ENCODE results near the gene CREB3L4.

CREB3L4 gene, protein sequence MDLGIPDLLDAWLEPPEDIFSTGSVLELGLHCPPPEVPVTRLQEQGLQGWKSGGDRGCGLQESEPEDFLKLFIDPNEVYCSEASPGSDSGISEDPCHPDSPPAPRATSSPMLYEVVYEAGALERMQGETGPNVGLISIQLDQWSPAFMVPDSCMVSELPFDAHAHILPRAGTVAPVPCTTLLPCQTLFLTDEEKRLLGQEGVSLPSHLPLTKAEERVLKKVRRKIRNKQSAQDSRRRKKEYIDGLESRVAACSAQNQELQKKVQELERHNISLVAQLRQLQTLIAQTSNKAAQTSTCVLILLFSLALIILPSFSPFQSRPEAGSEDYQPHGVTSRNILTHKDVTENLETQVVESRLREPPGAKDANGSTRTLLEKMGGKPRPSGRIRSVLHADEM

DNA sequence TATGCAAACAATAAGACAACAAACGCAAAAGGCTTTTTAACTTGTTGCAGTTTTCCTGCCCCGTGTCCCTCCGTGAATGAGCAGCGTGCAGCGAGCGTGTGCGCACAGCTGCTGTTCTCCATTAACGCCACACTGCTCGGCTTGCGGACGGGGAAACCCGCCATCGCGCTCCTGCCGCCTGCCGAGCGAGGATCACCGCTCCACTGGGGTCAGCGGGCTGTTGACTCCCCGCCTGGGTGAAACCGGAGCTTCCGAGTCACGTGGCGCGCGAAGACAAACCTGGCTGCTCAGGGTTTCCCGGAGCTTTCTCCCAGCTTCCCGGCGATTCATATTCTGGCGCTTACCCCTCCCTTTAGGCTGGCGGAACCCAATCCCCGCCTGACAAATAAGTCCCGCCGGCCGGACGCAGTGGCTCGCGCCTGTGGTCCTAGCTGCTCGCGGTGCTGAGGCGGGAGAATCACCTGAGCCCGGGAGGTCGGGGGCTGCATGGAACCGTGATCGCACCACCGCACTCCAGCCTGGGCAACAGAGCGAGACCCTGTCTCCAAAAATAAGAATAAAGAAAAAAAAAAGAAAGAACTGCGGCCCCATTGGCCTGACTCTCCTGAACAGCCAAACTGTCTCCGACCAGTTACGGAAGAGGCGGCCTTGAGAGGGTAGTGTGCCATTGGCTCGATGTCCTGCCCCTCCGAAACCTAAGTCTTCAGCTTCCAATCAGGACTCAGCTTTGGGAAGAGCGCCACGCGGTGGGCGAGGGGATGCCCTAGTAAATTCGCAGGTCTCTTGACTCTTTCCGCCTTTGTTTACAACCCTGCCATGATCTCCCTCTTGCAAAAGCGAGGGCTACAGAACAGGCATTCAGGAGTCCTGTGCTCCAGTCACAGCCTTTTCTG, at the start of gene CREB3L4:
TSS of gene CREB3L4 (plus strand) at position 796 of the 893 bp plus-strand sequence. CDS start 624 bp downstream, outside the sequence.
- DNase-seq (ENCODE audit: low read depth): peak; percentile 76

DNA sequence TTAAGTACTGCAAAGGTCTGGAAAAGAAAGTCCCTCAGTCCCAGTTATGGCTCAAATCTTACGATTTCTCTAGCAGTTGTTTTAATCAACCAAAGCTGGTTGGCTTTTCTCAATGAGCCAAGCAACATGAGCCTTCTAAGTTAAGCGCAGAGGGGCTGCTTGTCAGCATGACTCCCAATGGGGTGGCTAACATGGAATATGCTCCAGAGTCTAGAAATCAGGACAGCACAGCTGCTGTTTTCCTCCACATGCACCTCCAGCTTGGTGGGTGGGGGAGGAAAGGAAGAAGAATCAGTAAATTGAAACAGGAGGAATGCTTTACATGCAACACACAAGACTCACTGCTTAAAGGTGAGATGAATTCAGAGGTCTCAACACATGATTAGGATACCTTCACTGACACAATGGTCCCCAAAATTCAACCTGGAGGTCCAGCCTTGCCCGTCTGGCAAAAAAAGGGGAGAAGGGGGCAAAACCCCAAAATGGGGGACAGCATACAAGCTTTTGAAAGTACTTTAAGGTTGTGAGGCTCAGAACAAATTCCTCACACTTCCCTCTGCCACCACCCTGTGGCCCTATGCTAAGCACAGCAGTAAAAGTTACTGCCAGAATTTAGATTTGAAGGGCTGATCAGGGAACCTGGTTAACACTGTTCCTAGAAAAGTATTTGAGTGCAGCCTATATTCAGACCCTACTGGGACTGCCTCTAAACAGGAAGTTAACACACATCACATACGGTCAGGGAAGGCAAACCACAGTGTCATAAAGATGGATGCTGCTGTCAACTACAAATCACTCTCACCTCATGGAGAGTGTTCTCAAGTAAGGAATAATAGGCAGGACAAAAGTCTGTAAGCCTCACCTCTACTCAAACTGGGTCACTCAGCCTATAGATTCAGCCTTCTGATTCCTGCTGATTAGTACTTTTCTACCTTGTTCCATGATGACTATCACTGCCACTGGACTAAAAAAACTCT, 47.5 kb upstream of the CREB3L4 start:
- no peak for DNase-seq (ENCODE audit: low read depth)

DNA sequence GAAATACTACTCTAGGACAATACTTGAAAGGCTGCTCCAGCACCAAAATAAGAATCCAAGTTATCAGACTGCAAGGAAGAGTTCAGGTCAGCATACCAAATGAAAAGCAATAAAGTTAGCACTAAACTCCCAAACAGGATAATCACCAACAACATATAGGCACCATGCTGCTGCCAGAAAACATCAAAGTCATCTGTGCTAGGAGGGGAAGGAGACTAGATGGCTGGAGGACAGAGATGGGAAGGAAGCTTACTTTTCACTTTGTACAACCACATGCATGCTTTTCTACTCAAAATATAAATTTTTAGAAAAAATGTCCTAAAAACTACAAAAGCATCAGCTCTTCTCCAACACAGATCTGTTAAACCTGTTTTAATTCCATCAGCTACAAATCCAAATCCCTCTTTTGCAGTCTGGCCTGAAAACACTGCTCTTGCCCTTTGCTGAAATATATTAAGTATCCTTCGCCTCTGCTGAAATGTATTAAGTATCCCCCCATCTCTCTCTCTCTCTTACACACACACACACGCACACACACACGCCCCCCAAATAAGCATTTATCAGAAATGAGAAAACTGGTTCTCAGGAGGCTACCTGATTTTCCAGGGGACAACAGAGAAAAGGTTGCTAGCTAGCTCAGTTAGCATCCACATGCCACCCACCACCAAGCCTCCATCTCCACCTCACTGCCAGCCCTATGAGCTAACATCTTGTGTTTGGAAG, 46.5 kb upstream of the CREB3L4 start:
- no peak for DNase-seq (ENCODE audit: low read depth)

DNA sequence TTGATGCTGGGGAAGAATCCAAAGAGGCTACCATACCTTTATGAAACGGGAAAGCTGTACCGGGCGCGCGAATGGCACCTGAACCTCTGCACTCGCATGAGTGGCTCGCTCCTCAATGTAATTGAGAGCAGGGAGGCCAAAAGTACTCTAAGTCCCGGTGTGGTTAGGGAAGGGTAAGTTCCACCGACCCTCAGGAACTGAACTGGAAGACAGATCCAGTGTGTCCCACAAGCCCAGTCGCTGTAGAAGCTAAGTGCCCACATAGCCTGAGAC, 46.0 kb upstream of the CREB3L4 start:
- no peak for DNase-seq (ENCODE audit: low read depth)

DNA sequence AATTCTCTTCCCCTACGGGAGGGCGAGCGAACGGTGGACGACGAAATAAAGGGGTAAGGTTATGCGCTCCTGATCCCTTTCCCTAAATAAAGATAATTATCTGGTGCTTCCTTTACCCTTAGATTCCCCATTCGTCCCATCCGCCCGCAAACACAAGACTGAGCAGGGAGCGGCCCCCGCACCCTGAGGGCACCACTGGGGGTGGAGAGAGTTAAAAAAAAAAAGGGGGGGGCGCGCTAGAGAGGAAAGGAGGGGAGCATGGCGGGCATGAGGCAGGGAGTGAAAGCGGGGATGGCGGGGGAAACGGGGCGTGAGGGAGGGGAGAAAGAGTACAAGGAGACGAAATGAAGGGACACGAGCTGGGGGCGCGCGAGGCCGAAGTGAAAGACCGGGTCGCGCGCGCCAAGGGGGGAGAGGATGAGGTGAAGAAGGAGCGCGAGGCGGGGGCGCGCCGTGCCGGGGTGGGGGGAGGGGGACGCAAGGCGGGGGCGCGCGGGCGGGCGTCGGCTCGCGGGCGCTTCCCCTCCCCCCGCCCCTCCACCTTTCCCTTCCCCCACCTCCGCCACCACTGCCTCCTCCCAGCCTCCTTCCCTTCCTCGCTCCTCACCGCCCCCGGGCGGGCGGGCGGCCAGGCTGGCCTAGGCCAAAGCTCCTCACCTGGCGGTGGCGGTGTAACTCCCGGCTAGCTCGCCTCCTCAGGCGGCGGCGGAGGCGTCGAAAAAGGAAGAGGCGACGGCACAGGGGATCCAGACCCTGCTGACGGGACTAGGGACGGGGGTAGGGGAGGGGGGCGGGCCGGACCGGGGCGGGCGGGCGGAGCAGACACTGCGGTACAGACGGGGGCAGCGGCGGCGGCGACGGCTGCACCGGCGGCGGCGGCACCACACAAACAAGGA, 45.4 kb upstream of the CREB3L4 start:
- DNase-seq (ENCODE audit: low read depth): no peak

DNA sequence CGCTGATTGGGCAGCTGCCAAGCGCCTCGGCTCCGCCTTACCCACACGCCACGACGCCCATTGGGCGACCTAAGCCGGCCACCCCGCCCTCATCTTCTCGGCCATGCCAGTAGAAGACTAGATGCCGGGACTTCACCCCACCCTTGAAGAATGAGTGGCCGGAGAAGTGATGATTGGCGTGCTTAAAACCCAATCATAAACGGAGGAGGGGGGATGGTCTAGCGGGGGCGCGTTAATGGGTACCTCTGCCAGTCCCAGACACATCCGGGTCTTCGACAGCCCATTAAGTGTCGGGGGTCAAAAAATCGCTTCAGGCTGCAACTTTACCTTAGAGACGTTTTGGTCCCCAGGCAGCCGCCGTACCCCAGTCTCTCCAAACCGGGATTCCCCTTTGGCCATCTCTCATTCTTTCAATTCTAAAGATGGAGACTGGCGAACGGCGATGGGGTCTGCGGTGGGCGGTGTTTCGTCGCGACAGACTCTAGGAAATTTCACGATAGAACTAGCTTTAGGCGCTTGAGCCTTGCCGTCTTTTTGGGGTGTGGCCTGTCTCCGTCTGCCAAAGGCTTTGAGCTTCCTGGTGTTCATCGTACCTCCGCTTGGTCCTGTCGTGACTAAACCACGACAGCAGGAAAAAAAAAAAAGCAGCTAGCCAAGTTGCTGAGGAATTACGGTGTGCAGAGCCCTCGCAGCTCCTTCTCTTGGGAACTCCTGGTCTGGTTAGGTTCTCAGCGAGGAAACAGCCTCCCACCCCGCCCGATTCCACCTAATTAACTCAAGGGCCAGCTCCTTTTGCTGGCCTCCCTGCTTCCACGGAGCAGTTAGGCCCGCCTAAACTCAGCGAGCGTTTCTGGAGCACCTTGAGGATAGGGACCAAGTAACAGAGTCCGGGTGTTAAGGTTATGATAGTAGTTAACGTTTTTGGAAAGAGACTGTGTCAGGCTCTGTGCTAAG, 44.5 kb upstream of the CREB3L4 start, which contains the start of gene GATAD2B:
TSS of gene GATAD2B (minus strand) at position 1 of the 954 bp plus-strand sequence. CDS start 94,625 bp downstream, outside the sequence.
- DNase-seq (ENCODE audit: low read depth): peak; percentile 97

DNA sequence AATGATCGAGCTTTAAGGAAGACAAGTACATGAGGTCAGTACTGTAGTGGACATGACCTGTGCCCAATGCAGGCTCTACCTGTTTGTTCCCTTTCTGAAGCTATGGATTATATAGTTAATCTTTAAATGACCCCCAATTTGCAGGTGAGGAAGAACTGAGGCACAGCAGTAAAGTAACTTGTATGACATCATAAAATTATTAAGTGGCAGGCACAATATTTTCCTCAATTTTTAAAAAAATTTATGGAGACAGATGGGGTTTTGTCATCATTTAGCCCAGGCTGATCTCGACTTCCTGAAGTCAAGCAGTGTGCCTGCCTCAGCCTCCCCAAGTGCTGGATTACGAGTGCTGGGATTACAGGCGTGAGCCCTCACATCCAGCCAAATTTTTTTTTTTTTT, 41.3 kb upstream of the CREB3L4 start:
- no peak for DNase-seq (ENCODE audit: low read depth)

DNA sequence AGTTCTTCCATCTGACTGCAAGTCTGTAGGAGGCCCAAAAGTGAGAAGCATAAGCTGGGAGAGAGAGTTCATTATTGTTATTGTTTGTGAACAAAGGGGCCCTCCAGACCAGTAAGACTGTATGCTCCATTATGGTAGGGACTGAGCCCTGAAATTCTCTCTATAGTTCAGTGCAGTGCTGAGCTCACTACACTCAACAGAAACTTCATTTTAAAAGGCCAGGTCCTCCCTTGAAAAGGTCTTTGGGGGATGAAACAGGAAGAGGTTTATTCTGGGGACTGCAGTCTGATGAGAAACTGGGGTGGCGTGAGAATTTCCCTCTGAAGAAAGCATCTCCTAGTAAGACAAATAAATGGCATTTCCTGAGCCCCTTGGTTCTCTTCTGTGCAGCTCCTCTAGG, 39.5 kb upstream of the CREB3L4 start:
- DNase-seq (ENCODE audit: low read depth): no peak

DNA sequence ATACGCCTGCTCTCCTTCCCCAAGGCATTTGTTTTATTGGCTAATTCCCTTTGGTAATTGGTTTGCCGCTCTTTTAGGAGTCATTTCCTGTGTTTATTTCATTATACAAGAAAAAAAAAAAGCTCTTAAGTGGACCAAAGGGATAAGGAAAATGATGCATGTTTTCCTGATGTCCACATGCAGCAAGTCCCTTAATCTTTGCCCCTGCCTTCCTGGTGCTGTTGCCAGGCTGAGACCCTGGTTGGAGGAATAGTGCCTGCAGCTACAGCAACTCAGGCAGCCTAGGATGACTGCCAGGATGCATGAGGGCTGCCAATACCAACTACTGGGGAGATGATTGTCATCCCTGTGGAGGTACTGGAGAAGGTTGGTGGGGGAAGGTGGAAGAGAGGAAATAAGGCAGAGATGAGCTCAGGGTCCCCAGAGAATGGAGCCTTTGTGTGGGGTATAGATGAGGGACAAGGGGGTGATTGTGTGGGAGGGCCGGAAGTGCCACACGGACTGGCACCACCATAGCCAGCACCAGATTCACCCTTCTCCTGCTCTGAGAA, 38.8 kb upstream of the CREB3L4 start:
- no peak for DNase-seq (ENCODE audit: low read depth)

DNA sequence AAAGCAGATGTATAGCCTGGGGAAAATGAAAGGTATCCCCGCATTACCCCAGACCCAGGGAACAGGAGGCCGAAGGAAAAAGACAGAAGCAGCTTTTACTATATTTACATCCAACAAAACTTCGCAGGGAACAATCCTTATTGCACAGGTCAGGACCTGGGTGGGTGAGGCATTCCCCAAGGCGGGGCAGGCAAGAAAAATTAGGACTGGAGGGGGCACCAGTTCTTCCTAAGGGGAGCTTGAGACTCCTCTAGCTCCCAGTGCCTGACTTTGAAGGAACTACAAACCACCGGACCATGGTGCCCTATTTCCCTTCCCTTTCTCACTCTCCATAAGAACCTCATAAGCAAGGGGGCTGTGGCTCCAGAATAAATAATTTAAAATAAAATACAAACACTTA, 38.3 kb upstream of the CREB3L4 start:
- DNase-seq (ENCODE audit: low read depth): no peak

DNA sequence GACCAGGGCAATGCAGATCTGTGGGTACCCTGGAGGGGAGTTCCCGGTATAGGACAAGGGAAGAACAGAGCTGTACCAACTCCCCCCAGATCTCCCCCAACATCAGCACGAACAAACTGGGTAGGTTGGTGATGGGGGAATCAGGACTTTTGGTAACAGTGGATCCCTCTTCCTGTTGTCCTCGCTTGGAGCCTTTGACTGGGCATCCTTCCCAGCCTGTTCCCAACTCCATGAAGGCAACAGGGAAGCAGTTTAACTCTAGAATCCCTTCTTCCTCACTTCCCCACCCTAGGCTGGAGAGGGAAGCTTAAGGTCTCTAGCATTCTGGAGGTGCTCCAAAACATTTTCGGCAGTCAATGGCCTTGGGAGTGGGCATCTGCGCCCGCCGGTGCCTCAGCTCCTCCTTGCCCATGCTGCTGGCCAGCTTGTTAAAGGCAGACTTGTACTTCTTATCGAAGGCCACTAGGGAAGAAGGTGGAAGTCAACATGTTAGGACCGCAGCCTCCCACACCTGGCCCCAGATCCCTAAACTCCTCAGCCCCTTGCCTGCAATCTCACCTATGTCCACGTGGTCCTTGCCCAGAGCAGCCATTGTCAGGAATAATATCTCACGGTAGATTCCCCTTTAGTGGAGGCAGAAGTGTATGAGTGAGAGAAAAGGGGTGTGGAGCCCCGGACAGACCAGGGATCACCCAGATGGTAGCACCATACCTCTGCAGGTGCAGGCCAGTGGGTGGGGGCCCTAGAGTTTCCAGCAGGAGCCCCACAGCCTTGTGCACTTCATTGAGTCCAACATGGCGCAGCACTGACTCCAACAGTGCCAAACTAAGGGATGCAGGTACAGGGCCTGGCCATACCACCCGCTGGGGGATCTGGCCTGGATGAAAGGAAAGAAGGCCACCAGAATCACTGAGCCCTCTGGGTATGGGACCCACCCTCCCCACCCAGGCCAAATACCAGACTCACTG, 37.4 kb upstream of the CREB3L4 start:
- no peak for DNase-seq (ENCODE audit: low read depth)

DNA sequence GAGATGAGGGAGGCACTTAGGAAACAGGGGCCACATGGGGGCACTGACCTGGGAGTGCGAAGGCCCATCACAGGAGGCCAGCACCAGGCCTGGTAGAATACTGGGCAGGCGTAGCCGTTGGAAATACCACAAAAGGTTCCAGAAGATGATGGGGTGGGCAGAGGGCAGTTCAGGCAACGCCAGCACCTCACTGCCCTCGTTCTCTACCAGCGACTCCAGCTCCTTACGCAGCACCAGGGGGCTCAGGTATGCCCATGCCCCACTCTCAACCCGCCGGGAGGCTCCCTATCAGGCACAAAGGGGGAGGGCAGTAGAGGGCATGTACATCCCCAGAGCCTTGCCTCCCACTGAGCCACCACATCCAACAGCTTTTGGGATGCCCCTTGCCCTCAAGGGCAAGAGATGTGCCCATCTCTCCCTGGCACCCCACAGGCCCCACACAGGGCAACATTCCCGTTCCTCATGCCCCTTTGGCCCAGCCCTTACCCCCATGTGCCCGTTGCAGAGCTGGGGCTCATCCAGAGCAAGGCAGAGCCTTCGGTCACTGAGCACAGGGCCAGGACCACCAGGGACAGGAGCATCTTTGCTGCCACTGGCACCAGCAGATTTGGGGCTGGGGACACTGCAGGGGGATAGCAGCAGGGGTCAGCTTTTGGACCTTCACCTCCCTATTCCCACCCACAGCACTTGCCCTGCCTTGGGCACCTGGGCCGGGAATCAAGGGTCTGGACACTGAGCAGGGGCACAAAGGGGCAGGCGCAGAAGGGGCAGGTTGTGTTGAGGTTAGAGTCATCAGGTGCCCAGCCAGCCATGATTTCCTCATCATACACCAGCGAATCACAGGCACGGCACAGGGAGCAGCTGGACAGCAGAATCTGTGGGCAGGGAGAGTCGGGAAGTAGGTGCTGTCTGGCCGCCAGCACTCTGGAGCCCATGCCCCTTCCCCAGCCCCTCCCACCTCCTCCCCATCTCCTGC, 35.3 kb upstream of the CREB3L4 start:
- no peak for DNase-seq (ENCODE audit: low read depth)

DNA sequence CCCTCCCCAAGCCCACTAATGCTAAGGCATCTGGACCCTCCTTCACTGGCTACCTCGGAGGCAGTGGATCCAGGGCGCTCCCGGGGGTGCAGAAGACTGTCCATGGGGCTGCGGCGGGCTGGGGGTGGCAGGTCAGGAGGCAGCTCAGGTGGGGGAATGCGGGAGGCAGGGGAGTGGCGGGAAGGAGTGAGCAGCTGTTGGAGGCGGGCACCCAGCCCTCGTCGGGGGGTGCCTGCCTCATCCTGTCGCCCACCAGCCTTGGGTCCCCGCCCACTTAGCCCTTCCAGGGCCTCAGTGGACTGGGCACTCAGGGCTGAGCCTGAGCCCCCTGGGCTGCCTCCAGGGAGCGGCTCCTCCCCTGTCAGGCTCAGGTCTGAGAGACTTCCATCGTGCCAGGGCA, 34.3 kb upstream of the CREB3L4 start:
- DNase-seq (ENCODE audit: low read depth): no peak

DNA sequence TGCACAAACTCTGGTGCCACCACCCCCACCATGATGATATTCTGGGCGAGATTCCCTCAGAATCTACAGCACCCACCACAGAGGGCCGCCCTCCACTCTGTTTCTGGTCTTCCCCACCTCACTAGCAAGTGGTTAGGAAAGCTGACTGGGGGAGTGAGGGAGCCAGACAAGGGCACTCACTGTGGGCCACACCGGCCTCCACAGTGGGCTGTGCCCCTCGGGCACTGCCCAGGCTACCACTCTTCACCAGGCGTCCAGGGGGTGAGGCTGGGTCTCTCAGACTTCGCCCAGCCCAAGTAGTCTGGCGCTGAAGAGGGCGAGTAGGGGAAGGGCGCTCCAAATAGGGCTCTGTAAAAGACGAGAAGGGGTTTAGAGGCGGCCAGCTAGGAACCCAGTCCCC, 33.7 kb upstream of the CREB3L4 start:
- no peak for DNase-seq (ENCODE audit: low read depth)

DNA sequence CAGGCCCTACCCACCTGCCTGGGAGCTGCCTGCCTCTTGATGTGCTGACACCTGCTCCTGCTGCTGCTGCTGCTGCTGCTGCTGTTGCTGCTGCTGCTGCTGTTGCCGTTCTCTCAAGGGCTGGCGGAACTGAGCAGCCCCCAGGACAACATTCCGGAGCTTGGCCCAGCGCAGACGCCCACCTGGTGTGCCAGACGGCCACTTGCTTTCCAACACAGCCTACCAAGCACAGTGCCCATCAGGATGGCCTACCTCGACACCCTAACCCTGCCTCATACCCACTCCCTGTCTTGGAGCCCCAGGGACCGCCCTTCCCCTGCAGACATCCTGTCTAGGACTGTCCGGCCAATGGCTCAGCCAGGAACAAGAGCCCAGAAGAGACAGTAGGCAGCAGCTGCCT, 33.0 kb upstream of the CREB3L4 start:
- DNase-seq (ENCODE audit: low read depth): no peak

DNA sequence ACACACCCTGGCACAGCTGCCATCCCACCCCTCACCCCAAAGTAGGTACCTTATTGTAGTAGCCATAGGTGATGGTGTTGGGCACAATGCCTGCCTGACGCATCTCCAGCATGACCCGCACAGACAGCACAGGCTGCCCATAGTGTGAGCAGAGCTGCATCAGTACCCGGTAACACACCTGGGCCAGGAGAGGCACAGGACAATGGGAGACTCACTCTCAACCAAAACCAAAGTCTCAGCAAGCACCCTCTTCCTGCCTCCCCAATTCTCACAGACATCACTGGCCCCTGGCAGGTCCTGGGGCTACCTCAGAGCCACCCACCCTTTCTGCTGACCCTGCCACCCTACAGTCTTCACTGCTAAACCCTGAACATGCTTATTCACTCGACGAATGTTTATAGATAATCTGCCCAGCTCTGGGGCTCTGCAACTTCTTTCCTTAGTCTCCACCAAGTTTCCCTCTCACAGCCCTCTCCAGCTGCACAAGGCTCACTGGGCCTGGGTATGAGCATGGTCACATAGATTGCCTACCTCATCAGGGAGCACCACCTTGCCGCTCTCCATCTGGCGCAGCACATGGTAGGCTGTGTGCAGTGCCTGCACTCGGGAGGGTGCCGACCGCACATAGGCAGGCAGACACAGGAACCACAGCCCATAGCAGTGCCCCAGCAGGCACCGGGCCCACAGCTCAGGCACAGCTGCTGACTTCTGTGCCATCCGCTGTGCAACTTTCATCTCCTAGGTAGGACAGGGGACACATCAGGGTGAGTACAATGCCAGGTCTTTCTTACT, 31.5 kb upstream of the CREB3L4 start:
- no peak for DNase-seq (ENCODE audit: low read depth)

Measured in activated T-cell treated with anti-CD3 and anti-CD28 coated beads for 48 hours (primary cell).